ENCODE measurements around the gene LY6G6C. TPM values are rescaled to one million over a fixed set of nuclear protein-coding genes. Genes with fewer than 3 reads are reported as not detected.
A peak's percentile ranks its signal among the peaks of the same experiment; 100 is the strongest.

LY6G6C gene
- total and polyA plus RNA-seq, 2 of the 13 experiments (the other 11 are each of a cell fraction or from before 2014, with no cell fraction given): 0.15 TPM; not detected in 1

- no peak for TF ChIP-seq MAF1 (CRISPR knock-in tag; IDR thresholded peaks at IDR 0.05; ENCODE audit: borderline replicate concordance)
- no peak for TF ChIP-seq RAD51 (IDR thresholded peaks at IDR 0.05; ENCODE audit: borderline replicate concordance)
- TF ChIP-seq ZSCAN5A (CRISPR knock-in tag; IDR thresholded peaks at IDR 0.05; ENCODE audit: borderline replicate concordance): peak; percentile 79; the same call in 1 of the 2 replicates
- TF ChIP-seq HNF4G (IDR thresholded peaks at IDR 0.05; ENCODE audit: borderline replicate concordance, low read depth, low read length): no peak
- TF ChIP-seq HNF4G (CRISPR knock-in tag; IDR thresholded peaks at IDR 0.05; ENCODE audit: borderline replicate concordance, low read depth): no peak
- TF ChIP-seq THRA (CRISPR knock-in tag; IDR thresholded peaks at IDR 0.05; ENCODE audit: borderline replicate concordance): no peak
- no peak for TF ChIP-seq POGZ (CRISPR knock-in tag; IDR thresholded peaks at IDR 0.05)
- no peak for TF ChIP-seq SOX5 (CRISPR knock-in tag; IDR thresholded peaks at IDR 0.05; ENCODE audit: borderline replicate concordance)
- TF ChIP-seq MYPOP (CRISPR knock-in tag; IDR thresholded peaks at IDR 0.05): peak; percentile 89; the same call in 1 of the 2 replicates
- TF ChIP-seq SMARCC2 (IDR thresholded peaks at IDR 0.05): no peak
- TF ChIP-seq POLR2G (IDR thresholded peaks at IDR 0.05; ENCODE audit: low read depth, low read length): peak; percentile 97
- TF ChIP-seq IKZF1 (IDR thresholded peaks at IDR 0.05): no peak
- TF ChIP-seq ZNF264 (CRISPR knock-in tag; IDR thresholded peaks at IDR 0.05): no peak; the same call in 1 of the 2 replicates
- TF ChIP-seq ZNF24 (IDR thresholded peaks at IDR 0.05): no peak
- no peak; the same call in 1 of the 2 replicates for TF ChIP-seq SNAPC5 (CRISPR knock-in tag; IDR thresholded peaks at IDR 0.05; ENCODE audit: borderline replicate concordance)
- TF ChIP-seq KLF9 (CRISPR knock-in tag; IDR thresholded peaks at IDR 0.05; ENCODE audit: low read depth): no peak
- TF ChIP-seq CCDC6 (CRISPR knock-in tag; IDR thresholded peaks at IDR 0.05): peak; percentile 95; the same call in 1 of the 2 replicates
- TF ChIP-seq ZNF337 (CRISPR knock-in tag; IDR thresholded peaks at IDR 0.05; ENCODE audit: borderline replicate concordance, low read depth): 0 out of 2 replicates have a peak, but pooled peaks have one; percentile 14
- TF ChIP-seq ZNF550 (CRISPR knock-in tag; IDR thresholded peaks at IDR 0.05; ENCODE audit: borderline replicate concordance): no peak
- TF ChIP-seq SOX13 (IDR thresholded peaks at IDR 0.05): no peak; the same call in 1 of the 2 replicates
- no peak; a peak in 1 of 4 replicates for TF ChIP-seq SOX13 (CRISPR knock-in tag; conservative IDR thresholded peaks at IDR 0.05 in 1 of 2, IDR thresholded peaks at IDR 0.05 in 1 of 2)
- TF ChIP-seq ARHGAP35 (CRISPR knock-in tag; IDR thresholded peaks at IDR 0.05; ENCODE audit: borderline replicate concordance): peak; percentile 36; the same call in 1 of the 2 replicates
Measured at GRCh38 chr6:31729979-31730630, 8.6 kb upstream of the LY6G6C start (continued).

All from HepG2 (cell line).